DOHH2 (cell line): ENCODE results near the gene KCNMA1.

ENCODE experiments used
- EZH2phosphoT487 ChIP-seq: fragments of 200-600 bp; sonication (generic); IDR thresholded peaks from 2 replicates; pipeline ENCODE4 v1.6.1; 2017; ENCODE audit warnings: borderline replicate concordance, mild to moderate bottlenecking, antibody characterized with exemption, low read length, moderate library complexity, mixed read lengths
- TF ChIP-seq, protein P1 (sequence below): fragments of 200-600 bp; sonication (generic); IDR thresholded peaks from one replicate; pipeline ENCODE4 v1.5.1; 2014; ENCODE audit warnings: antibody characterized with exemption, mild to moderate bottlenecking, low read depth, low read length; ENCODE audit not compliant: poor library complexity, severe bottlenecking

DNA sequence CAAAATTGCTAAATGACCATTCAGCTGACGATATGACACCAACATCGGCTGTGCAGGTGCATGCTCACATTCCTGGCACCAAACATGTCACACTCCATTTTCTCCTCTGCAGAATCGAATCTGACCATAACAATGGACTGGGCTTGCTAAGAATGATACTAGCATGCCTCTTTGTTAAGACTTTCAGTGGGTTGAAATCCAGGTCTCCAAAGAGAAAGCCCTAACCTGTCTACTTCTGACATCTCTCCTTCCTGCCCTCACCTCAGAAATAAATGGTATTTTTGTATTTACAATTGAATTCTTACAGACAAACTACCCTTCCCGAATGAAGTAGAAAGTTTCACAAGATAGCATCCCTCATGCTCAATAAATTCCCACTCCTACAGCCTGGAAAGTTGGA is 373.9 kb downstream of the KCNMA1 start:
- TF ChIP-seq, protein P1, sequence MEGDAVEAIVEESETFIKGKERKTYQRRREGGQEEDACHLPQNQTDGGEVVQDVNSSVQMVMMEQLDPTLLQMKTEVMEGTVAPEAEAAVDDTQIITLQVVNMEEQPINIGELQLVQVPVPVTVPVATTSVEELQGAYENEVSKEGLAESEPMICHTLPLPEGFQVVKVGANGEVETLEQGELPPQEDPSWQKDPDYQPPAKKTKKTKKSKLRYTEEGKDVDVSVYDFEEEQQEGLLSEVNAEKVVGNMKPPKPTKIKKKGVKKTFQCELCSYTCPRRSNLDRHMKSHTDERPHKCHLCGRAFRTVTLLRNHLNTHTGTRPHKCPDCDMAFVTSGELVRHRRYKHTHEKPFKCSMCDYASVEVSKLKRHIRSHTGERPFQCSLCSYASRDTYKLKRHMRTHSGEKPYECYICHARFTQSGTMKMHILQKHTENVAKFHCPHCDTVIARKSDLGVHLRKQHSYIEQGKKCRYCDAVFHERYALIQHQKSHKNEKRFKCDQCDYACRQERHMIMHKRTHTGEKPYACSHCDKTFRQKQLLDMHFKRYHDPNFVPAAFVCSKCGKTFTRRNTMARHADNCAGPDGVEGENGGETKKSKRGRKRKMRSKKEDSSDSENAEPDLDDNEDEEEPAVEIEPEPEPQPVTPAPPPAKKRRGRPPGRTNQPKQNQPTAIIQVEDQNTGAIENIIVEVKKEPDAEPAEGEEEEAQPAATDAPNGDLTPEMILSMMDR = no peak
- no peak for TF ChIP-seq EZH2phosphoT487
